T-helper 17 cell (primary cell): ENCODE measurements around the gene ARL2. TPM values are rescaled to one million over a fixed set of nuclear protein-coding genes. Genes with fewer than 3 reads are reported as not detected.

Source experiments
- ATAC-seq: fragments of 150-1000 bp; cut with Tn5 transposase; 2 replicates; pipeline ENCODE4 v1.10.0; 2021; ENCODE audit warnings: mild to moderate bottlenecking, moderate library complexity
- DNase-seq, 3 donors: peaks; one replicate each; pipeline versions ENCODE4 v3.0.0 to v3.0.0-alpha.2; 2020 to 2021
- H3K9me3 ChIP-seq: one replicate; pipeline ENCODE4 v1.7.0; 2013; ENCODE audit warnings: low read length, mild to moderate bottlenecking; ENCODE audit not compliant: control insufficient read depth, poor library complexity, severe bottlenecking
- H3K27ac Mint-ChIP-seq: one replicate; pipeline ENCODE4 v1.8.0; 2022; ENCODE audit warnings: mild to moderate bottlenecking, moderate library complexity, mixed read lengths
- H3K27me3 Mint-ChIP-seq: one replicate; pipeline ENCODE4 v1.8.0; 2022; ENCODE audit warnings: mixed read lengths
- H3K36me3 Mint-ChIP-seq: one replicate; pipeline ENCODE4 v1.8.0; 2022; ENCODE audit warnings: low read depth, mixed read lengths
- H3K4me1 Mint-ChIP-seq: one replicate; pipeline ENCODE4 v1.8.0; 2022; ENCODE audit warnings: mild to moderate bottlenecking, mixed read lengths
- H3K4me3 Mint-ChIP-seq: one replicate; pipeline ENCODE4 v1.8.0; 2022; ENCODE audit warnings: mild to moderate bottlenecking, moderate library complexity, mixed read lengths
- total RNA-seq, 4 donors: library from RNA in 2 of 4; stranded (reverse) in 2 of 4; gene quantifications; one replicate each; pipeline ENCODE4 v1.2.3 and lab custom pipeline; 2022 to 2026

Gene ARL2
- total RNA-seq, 2 donors from 2014 or later = 17.2 to 21.6 TPM

- peak overlapping the region; percentile 69 for H3K27ac Mint-ChIP-seq
- no peaks in the 10 kb centered on the region for H3K9me3 ChIP-seq
- DNase-seq = no peak
- no peaks in the 10 kb centered on the region for H3K27me3 Mint-ChIP-seq
- H3K4me1 Mint-ChIP-seq = peaks cover 13% of the 10 kb centered on the region
- H3K36me3 Mint-ChIP-seq = peaks cover 4% of the 10 kb centered on the region
- ATAC-seq = no peak
- peak overlapping the region; percentile 73 for H3K4me3 Mint-ChIP-seq
Observed at GRCh38 chr11:65042891-65043290, 28.9 kb downstream of the ARL2 start.

GRCh38 chr11:65043881-65044501 is 30.0 kb downstream of the ARL2 start:
- DNase-seq (no peak), ATAC-seq (no peak)
- no peak overlapping the region for H3K4me3 Mint-ChIP-seq
- no peak overlapping the region for H3K27ac Mint-ChIP-seq
- no peaks in the 10 kb centered on the region for H3K9me3 ChIP-seq
- peaks cover 13% of the 10 kb centered on the region for H3K4me1 Mint-ChIP-seq
- no peaks in the 10 kb centered on the region for H3K27me3 Mint-ChIP-seq
- H3K36me3 Mint-ChIP-seq = peaks cover 4% of the 10 kb centered on the region

GRCh38 chr11:65045061-65045460 is 31.1 kb downstream of the ARL2 start:
- ATAC-seq (no peak), DNase-seq (no peak)
- Mint-ChIP-seq H3K4me3 (no peak overlapping the region), H3K27ac (no peak overlapping the region), H3K27me3 (no peaks in the 10 kb centered on the region), H3K36me3 (peaks cover 4% of the 10 kb centered on the region), H3K4me1 (peaks cover 13% of the 10 kb centered on the region)
- no peaks in the 10 kb centered on the region for H3K9me3 ChIP-seq

- H3K9me3 ChIP-seq = no peaks in the 10 kb centered on the region
- H3K4me1 Mint-ChIP-seq = peaks cover 13% of the 10 kb centered on the region
- no peak overlapping the region for H3K27ac Mint-ChIP-seq
Observed at GRCh38 chr11:65045728-65046127, 31.8 kb downstream of the ARL2 start.

GRCh38 chr11:65047581-65048422 is 33.8 kb downstream of the ARL2 start:
- no peaks in the 10 kb centered on the region for H3K9me3 ChIP-seq
- H3K27me3 Mint-ChIP-seq = no peaks in the 10 kb centered on the region
- DNase-seq = no peak
- H3K4me3 Mint-ChIP-seq = peak overlapping the region; percentile 95
- peak; percentile 73 for ATAC-seq
- H3K36me3 Mint-ChIP-seq = peaks cover 4% of the 10 kb centered on the region
- H3K27ac Mint-ChIP-seq = peak overlapping the region; percentile 91
- peaks cover 12% of the 10 kb centered on the region for H3K4me1 Mint-ChIP-seq

More at GRCh38 chr11:65045728-65046127, 31.8 kb downstream of the ARL2 start:
- H3K27me3 Mint-ChIP-seq = no peaks in the 10 kb centered on the region
- ATAC-seq (no peak), DNase-seq (no peak)
- H3K4me3 Mint-ChIP-seq = no peak overlapping the region
- H3K36me3 Mint-ChIP-seq = peaks cover 4% of the 10 kb centered on the region

- Mint-ChIP-seq H3K27me3 (no peaks in the 10 kb centered on the region), H3K4me3 (no peak overlapping the region), H3K4me1 (peaks cover 18% of the 10 kb centered on the region), H3K36me3 (no peaks in the 10 kb centered on the region), H3K27ac (no peak overlapping the region)
- ATAC-seq = no peak
- H3K9me3 ChIP-seq = no peaks in the 10 kb centered on the region
- no peak for DNase-seq
Observed at GRCh38 chr11:65051398-65051858, 37.5 kb downstream of the ARL2 start.

GRCh38 chr11:65053827-65054508 is 40.0 kb downstream of the ARL2 start:
- Mint-ChIP-seq H3K27me3 (no peaks in the 10 kb centered on the region), H3K36me3 (no peaks in the 10 kb centered on the region), H3K27ac (peak overlapping the region; percentile 93), H3K4me3 (peak overlapping the region; percentile 81), H3K4me1 (peaks cover 12% of the 10 kb centered on the region)
- no peaks in the 10 kb centered on the region for H3K9me3 ChIP-seq
- ATAC-seq (peak; percentile 88), DNase-seq (no peak)

- Mint-ChIP-seq H3K4me3 (no peak overlapping the region), H3K4me1 (peaks cover 20% of the 10 kb centered on the region), H3K27me3 (no peaks in the 10 kb centered on the region), H3K36me3 (no peaks in the 10 kb centered on the region), H3K27ac (peak overlapping the region; percentile 75)
- H3K9me3 ChIP-seq = no peaks in the 10 kb centered on the region
- DNase-seq = no peak
- ATAC-seq = no peak
Observed at GRCh38 chr11:65055538-65055937, 41.6 kb downstream of the ARL2 start.

- Mint-ChIP-seq H3K27ac (no peak overlapping the region), H3K4me1 (peaks cover 24% of the 10 kb centered on the region), H3K4me3 (no peak overlapping the region), H3K36me3 (no peaks in the 10 kb centered on the region), H3K27me3 (no peaks in the 10 kb centered on the region)
- ATAC-seq = no peak
- no peak for DNase-seq
- H3K9me3 ChIP-seq = no peaks in the 10 kb centered on the region
Observed at GRCh38 chr11:65056999-65057398, 43.0 kb downstream of the ARL2 start.

- Mint-ChIP-seq H3K4me1 (peaks cover 28% of the 10 kb centered on the region), H3K36me3 (no peaks in the 10 kb centered on the region), H3K27me3 (no peaks in the 10 kb centered on the region), H3K27ac (no peak overlapping the region), H3K4me3 (no peak overlapping the region)
- no peak for ATAC-seq
- H3K9me3 ChIP-seq = no peaks in the 10 kb centered on the region
- DNase-seq = no peak
Observed at GRCh38 chr11:65057526-65057925, 43.6 kb downstream of the ARL2 start.

GRCh38 chr11:65058012-65058411 is 44.1 kb downstream of the ARL2 start:
- H3K9me3 ChIP-seq = no peaks in the 10 kb centered on the region
- Mint-ChIP-seq H3K27ac (no peak overlapping the region), H3K4me3 (no peak overlapping the region), H3K36me3 (no peaks in the 10 kb centered on the region), H3K27me3 (peaks cover 4% of the 10 kb centered on the region), H3K4me1 (peaks cover 28% of the 10 kb centered on the region)
- ATAC-seq (no peak), DNase-seq (no peak)

- ATAC-seq (no peak), DNase-seq (no peak)
- Mint-ChIP-seq H3K4me3 (no peak within 1 kb of the TSS), H3K36me3 (no peaks in the 10 kb centered on the region), H3K27ac (no peak within 1 kb of the TSS), H3K27me3 (peaks cover 6% of the 10 kb centered on the region), H3K4me1 (peaks cover 27% of the 10 kb centered on the region)
- no peaks in the 10 kb centered on the region for H3K9me3 ChIP-seq
Observed at GRCh38 chr11:65058419-65059054, 44.6 kb downstream of the ARL2 start, which contains the start of gene NAALADL1. TSS of gene NAALADL1 (minus strand) at chr11:65058553. CDS start at chr11:65058521, 32 bp downstream.

- peaks cover 6% of the 10 kb centered on the region for H3K27me3 Mint-ChIP-seq
- peaks cover 19% of the 10 kb centered on the region for H3K4me1 Mint-ChIP-seq
- no peak overlapping the region for H3K27ac Mint-ChIP-seq
- no peaks in the 10 kb centered on the region for H3K9me3 ChIP-seq
- H3K4me3 Mint-ChIP-seq = no peak overlapping the region
- no peak for DNase-seq
- no peaks in the 10 kb centered on the region for H3K36me3 Mint-ChIP-seq
- ATAC-seq = no peak
Observed at GRCh38 chr11:65059523-65059922, 45.6 kb downstream of the ARL2 start.
